ENCODE measurements around the gene CLTA. TPM values are rescaled to one million over a fixed set of nuclear protein-coding genes. Genes with fewer than 3 reads are reported as not detected.
"Not testable (repeated sequence)": the region's sequence is repeated elsewhere in the genome, so short reads cannot be mapped to it uniquely, and the experiment has no call there.

The CLTA gene
- total RNA-seq, 1 donor from 2014 or later: 165 TPM

GRCh38 chr9:36222449-36222848, 31.7 kb downstream of the CLTA start:
- intact Hi-C loops (cut with micrococcal nuclease): no loop called here

GRCh38 chr9:36237230-36237629, 46.5 kb downstream of the CLTA start:
- intact Hi-C loops (cut with micrococcal nuclease): no loop called here

GRCh38 chr9:36239205-36239604, 48.5 kb downstream of the CLTA start:
- intact Hi-C loops (cut with micrococcal nuclease): not testable (repeated sequence)

- intact Hi-C loops (cut with micrococcal nuclease): not testable (repeated sequence)
Measured at GRCh38 chr9:36239675-36240074, 49.0 kb downstream of the CLTA start.

DNA sequence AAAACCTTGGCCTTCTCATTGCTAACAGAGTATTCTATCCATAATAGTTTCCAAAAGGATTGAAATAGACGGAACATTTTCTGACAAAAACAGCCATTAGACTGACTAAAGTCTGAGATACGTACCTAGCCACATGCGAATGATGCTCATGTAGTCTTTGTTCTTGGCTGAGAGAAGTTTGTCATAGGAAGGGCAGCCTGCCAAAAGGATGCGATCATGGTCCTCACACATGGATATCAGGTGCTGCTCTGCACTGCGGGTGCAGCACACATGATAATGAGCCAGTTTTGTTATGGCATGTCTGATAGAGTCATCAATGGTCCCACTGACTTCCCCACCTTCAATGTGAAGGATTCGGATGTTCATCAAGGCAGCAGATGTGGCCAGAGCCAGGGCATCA, 55.2 kb downstream of the CLTA start:
- intact Hi-C loops (cut with micrococcal nuclease): no loop called here

DNA sequence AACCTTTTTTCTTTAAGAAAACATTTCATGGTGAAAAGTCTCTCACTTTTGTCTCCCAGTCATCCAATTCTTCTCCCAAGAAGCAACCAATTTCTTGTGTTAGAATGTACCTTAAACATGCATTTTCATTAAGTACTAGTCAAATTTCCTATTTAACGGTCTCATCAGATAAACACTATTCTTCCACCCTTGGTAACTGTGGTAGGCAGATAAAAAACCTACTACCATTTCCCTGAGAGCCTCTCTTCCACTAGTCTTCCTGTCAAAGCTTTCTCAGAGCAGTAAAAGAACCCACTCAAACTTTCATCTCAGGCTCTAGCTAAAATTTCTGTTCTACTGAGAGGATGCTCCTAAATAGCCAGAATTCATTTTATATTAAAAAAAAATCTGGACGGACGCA, 56.6 kb downstream of the CLTA start:
- intact Hi-C loops (cut with micrococcal nuclease): no loop called here

DNA sequence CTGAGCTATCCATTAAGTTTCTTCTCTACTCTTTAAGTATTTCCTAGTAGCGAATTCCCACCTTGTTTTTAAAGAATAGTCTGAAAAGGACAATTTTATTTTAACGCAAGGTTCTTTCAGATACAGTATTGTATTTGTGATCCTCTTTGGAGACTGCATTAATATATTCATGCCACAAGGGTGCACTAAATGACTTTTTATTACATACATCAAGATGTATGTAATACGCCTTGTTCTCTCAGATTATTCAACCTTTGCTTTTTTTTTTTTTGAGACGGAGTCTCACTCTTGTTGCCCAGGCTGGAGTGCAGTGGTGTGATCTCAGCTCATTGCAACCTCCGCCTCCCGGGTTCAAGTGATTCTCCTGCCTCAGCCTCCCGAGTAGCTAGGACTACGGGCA, 57.3 kb downstream of the CLTA start:
- intact Hi-C loops (cut with micrococcal nuclease): loop anchor here (1.0 kb wide), 1 partner anchor 81 kb away; no protein-coding TSS in a partner anchor

DNA sequence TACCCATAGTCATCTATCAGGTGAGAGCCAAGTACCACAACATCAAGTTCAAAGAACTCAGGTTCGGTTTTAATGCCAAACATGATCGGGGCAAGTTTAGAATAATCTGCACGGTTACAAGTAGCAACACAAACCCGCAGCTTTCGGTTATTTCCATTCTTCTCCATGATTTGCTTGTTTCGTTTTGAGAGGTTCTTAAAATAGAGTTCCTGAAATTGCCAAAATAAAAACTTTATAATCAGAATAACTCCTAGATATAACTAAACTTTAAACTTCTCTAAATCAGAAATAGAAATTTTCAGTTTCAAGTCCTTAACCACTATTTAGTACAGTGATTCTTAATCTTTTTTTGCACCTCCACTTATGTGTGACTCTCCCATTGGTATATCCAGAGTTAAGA, 58.5 kb downstream of the CLTA start:
- intact Hi-C loops (cut with micrococcal nuclease): no loop called here

GRCh38 chr9:36250079-36250478, 59.4 kb downstream of the CLTA start:
- intact Hi-C loops (cut with micrococcal nuclease): no loop called here

DNA sequence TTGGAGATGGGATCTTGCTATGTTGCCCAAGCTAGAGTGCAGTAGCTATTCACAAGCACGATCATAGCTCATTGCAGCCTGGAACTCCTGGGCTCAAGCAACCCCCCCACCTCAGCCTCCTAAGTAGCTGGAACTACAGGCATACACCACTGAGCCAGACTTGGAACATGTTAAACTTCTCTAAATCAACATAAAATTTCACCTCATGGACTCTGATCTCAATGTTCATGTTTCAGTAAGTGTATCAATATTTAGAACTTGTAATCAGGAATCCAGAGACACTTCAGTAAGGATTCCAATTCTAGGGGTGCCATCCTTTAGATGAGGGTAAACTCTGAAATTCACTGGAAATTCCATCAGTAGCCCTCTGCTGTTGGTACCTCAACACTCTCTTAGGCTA, 60.7 kb downstream of the CLTA start:
- intact Hi-C loops (cut with micrococcal nuclease): no loop called here

- intact Hi-C loops (cut with micrococcal nuclease): loop anchor here (1.0 to 5.0 kb wide), 4 partner anchors 68 to 315 kb away; partner anchors contain the start of gene CLTA
Measured at GRCh38 chr9:36258208-36258995, 67.7 kb downstream of the CLTA start, which contains the start of gene GNE. Gene GNE (minus strand): TSS chr9:36258448. CDS start chr9:36249355, 9,093 bp downstream.

DNA sequence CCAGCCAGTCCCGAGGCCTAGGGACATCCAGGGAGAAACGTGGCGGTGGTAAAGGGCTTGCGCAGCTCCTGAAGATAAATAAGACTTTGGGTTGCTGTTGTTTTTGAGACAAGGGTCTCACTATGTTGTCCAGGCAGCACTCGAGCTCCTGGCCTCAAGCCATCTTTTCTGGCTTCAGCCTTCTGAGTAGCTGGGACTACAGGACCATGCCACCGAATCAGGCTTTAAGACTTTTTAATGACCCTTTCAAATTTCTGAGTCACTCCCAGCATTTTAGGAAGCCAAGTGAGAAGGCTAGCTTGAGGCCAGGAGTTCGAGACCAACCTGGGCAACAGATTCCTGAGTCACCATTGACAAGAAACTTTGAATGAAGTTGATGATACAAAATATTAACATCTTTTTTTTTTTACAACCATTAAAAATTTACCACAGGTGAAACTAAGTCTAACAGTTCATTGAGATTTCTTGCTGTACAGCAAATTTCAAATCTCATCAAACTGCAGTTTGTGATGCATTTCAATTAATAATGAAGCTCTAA, 68.3 kb downstream of the CLTA start:
- intact Hi-C loops (cut with micrococcal nuclease): loop anchor here (1.0 to 5.0 kb wide), 4 partner anchors 69 to 314 kb away; partner anchors contain the start of gene CLTA

Other genes with a start within 250 kb of the CLTA start
- not detected in 2 replicates for gene OR2S2, start 232.8 kb upstream of the CLTA start, total RNA-seq
- gene RECK, start 154.0 kb upstream of the CLTA start, total RNA-seq: 6.6 TPM in 2 replicates
- 66.3 and 67.7 TPM in 2 replicates for gene GLIPR2, start 54.2 kb upstream of the CLTA start, total RNA-seq
- 0.34 and 0.43 TPM in 2 replicates for gene CCIN, start 21.5 kb upstream of the CLTA start, total RNA-seq
- gene GNE, start 67.5 kb downstream of the CLTA start, total RNA-seq: 18.4 and 19.4 TPM in 2 replicates
- 39.3 and 41.8 TPM in 2 replicates for gene RNF38, start 209.3 kb downstream of the CLTA start, total RNA-seq

All from T-helper 2 cell treated with Interferon-gamma antibody and Interleukin-4, amounts not matched to agents 100 ng/mL and 5 ng/mL, for 36 hours (primary cell).